Measurements from ENCODE around the gene ICOSLG.

DNA sequence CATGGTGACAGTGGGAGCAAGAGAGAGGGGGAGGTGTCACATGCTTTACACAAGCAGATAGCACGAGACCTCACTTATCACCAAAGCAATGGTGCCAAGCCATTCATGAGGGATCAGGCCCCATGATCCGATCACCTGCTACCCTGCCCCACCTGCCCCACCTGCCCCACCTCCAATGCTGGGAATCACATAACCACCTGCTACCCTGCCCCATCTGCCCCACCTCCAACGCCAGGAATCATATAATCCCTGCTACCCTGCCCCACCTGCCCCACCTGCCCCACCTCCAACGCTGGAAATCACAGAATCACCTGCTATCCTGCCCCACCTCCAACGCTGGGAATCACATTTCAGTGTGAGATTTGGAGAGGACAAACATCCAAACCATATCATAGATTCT is 34.3 kb upstream of the ICOSLG start:
- no peak for TF ChIP-seq SP1 (CRISPR knock-in tag; conservative IDR thresholded peaks at IDR 0.05)
- TF ChIP-seq CTCF (IDR thresholded peaks at IDR 0.05), result no peak
- TF ChIP-seq ATF3 (CRISPR knock-in tag; conservative IDR thresholded peaks at IDR 0.05), result no peak
- TF ChIP-seq SMAD3 (CRISPR knock-in tag; IDR thresholded peaks at IDR 0.05; ENCODE audit: borderline replicate concordance), result no peak
- TF ChIP-seq FOXP1 (CRISPR knock-in tag; IDR thresholded peaks at IDR 0.05; ENCODE audit: borderline replicate concordance), result no peak
- TF ChIP-seq MAX (CRISPR knock-in tag; IDR thresholded peaks at IDR 0.05), result no peak
- TF ChIP-seq ZNF232 (CRISPR knock-in tag; IDR thresholded peaks at IDR 0.05), result no peak
- no peak for TF ChIP-seq JUN (CRISPR knock-in tag; IDR thresholded peaks at IDR 0.05)
- no peak for TF ChIP-seq CREM (CRISPR knock-in tag; IDR thresholded peaks at IDR 0.05)
- no peak for TF ChIP-seq ZNF121 (CRISPR knock-in tag; IDR thresholded peaks at IDR 0.05)
- TF ChIP-seq RELA (CRISPR knock-in tag; IDR thresholded peaks at IDR 0.05; ENCODE audit: borderline replicate concordance), result no peak
- no peak for TF ChIP-seq RORB (CRISPR knock-in tag; IDR thresholded peaks at IDR 0.05)

Measured in WTC11 (cell line).